H1 (cell line): ENCODE measurements around the gene ZNF681. TPM values are rescaled to one million over a fixed set of nuclear protein-coding genes. Genes with fewer than 3 reads are reported as not detected.
A peak's percentile ranks its signal among the peaks of the same experiment; 100 is the strongest.

Experiments used
- CTCF ChIA-PET: fragments of 300-600 bp; sonication (Branson Sonifier 250); formaldehyde crosslinking; loops from one replicate; lab custom pipeline; 2021; ENCODE audit not compliant: partially characterized antibody; lab: Charles Lee
- POLR2A ChIA-PET: fragments of 300-600 bp; sonication (Branson Sonifier 250); formaldehyde crosslinking; loops from one replicate; lab custom pipeline; 2021; ENCODE audit warnings: inconsistent platforms; ENCODE audit not compliant: partially characterized antibody; lab: Charles Lee
- DNase-seq, 2 experiments: peaks; one replicate each; pipeline versions ENCODE4 v3.0.0 to v3.0.0-alpha.2; 2010 to 2022; ENCODE audit warnings: low spot score in 2 of 2, low read depth in 1 of 2, mixed read lengths in 1 of 2
- FAIRE-seq: peaks from 2 replicates; lab custom pipeline; 2011; peaks lifted over from hg19 to GRCh38; lab: Jason Lieb, UNC
- H2AFZ ChIP-seq: 2 replicates; pipeline ENCODE4 v1.8.1; 2012; ENCODE audit warnings: low read length, inconsistent platforms
- H2AK5ac ChIP-seq: 2 replicates; pipeline ENCODE4 v1.6.1; 2013; ENCODE audit warnings: low read depth, low read length
- H2BK120ac ChIP-seq: replicated peaks from 2 replicates; pipeline ENCODE3; 2013; ENCODE audit warnings: low read depth, low read length, inconsistent platforms
- H2BK12ac ChIP-seq: 2 replicates; pipeline ENCODE4 v1.6.1; 2013; ENCODE audit warnings: low read depth, low read length
- H2BK15ac ChIP-seq: 2 replicates; pipeline ENCODE4 v1.6.1; 2013; ENCODE audit warnings: low read length
- H2BK20ac ChIP-seq: 2 replicates; pipeline ENCODE4 v1.6.1; 2013; ENCODE audit warnings: low read length
- H2BK5ac ChIP-seq: 2 replicates; pipeline ENCODE4 v1.6.1; 2013; ENCODE audit warnings: low read depth, low read length
- H3K14ac ChIP-seq: 2 replicates; pipeline ENCODE4 v1.6.1; 2013; ENCODE audit warnings: inconsistent platforms; ENCODE audit not compliant: insufficient read length
- H3K18ac ChIP-seq: 2 replicates; pipeline ENCODE4 v1.6.1; 2013; ENCODE audit warnings: low read length; ENCODE audit errors: extremely low read depth
- H3K23ac ChIP-seq: 2 replicates; pipeline ENCODE4 v1.6.1; 2013; ENCODE audit warnings: inconsistent platforms; ENCODE audit not compliant: insufficient read length
- H3K23me2 ChIP-seq: 2 replicates; pipeline ENCODE4 v1.6.1; 2013; ENCODE audit warnings: low read depth, low read length
- H3K27ac ChIP-seq: 2 replicates; pipeline ENCODE4 v1.6.1; 2011; ENCODE audit warnings: low read depth, low read length, inconsistent platforms
- H3K27me3 ChIP-seq, 4 experiments: replicated peaks in 1 of 4; 1 replicate in 1 of 4; 2 replicates in 3 of 4; pipeline versions ENCODE4 v1.6.1 to v1.8.1; 2011 to 2013; ENCODE audit warnings: low read length in 3 of 4, mild to moderate bottlenecking in 3 of 4, inconsistent platforms in 2 of 4, mixed read lengths in 2 of 4, moderate library complexity in 1 of 4; ENCODE audit not compliant: control insufficient read depth in 3 of 4, insufficient read depth in 3 of 4; ENCODE audit errors: extremely low read depth in 1 of 4
- H3K36me3 ChIP-seq, 4 experiments: 2 replicates each; pipeline versions ENCODE4 v1.6.1 to v1.8.1; 2011 to 2013; ENCODE audit warnings: mild to moderate bottlenecking in 4 of 4, low read length in 3 of 4, moderate library complexity in 2 of 4, control low read depth in 1 of 4, inconsistent platforms in 1 of 4; ENCODE audit not compliant: insufficient read depth in 4 of 4, control insufficient read depth in 2 of 4
- H3K4ac ChIP-seq: replicated peaks from 2 replicates; pipeline ENCODE3; 2013; ENCODE audit warnings: low read length, low read depth, mixed read lengths, inconsistent platforms; ENCODE audit not compliant: insufficient read length
- H3K4me1 ChIP-seq, 4 experiments: replicated peaks in 1 of 4; 1 replicate in 1 of 4; 2 replicates in 3 of 4; pipeline versions ENCODE4 v1.6.1 to v1.8.1; 2011 to 2013; ENCODE audit warnings: low read length in 3 of 4, inconsistent platforms in 2 of 4, mixed read lengths in 1 of 4; ENCODE audit not compliant: insufficient read depth in 4 of 4, control insufficient read depth in 3 of 4
- H3K4me2 ChIP-seq, 2 experiments: 2 replicates each; pipeline versions ENCODE4 v1.6.1 to v1.8.1; 2011 to 2013; ENCODE audit warnings: low read depth in 2 of 2, low read length in 2 of 2, control low read depth in 1 of 2, inconsistent platforms in 1 of 2, mild to moderate bottlenecking in 1 of 2; ENCODE audit not compliant: insufficient read depth in 1 of 2
- H3K4me3 ChIP-seq, 4 experiments: fragments of 200-600, 300-600 bp in 1 of 4; sonication (generic), shearing (Covaris generic), sonication (Bioruptor Twin) in 1 of 4; 2 replicates each; pipeline versions ENCODE4 v1.5.1 to v1.8.1; 2011 to 2016; ENCODE audit warnings: low read length in 4 of 4, low read depth in 3 of 4, control low read depth in 2 of 4, inconsistent platforms in 2 of 4, mild to moderate bottlenecking in 2 of 4, mixed read lengths in 1 of 4, moderate library complexity in 1 of 4; ENCODE audit not compliant: insufficient read depth in 2 of 4; ENCODE audit errors: extremely low read depth in 1 of 4
- H3K56ac ChIP-seq: replicated peaks from 2 replicates; pipeline ENCODE3; 2013; ENCODE audit warnings: low read depth, mild to moderate bottlenecking, mixed read lengths, low read length, inconsistent platforms; ENCODE audit not compliant: insufficient read length
- H3K79me1 ChIP-seq: 2 replicates; pipeline ENCODE4 v1.6.1; 2013; ENCODE audit warnings: low read depth, low read length, control low read depth
- H3K79me2 ChIP-seq, 2 experiments: 2 replicates each; pipeline versions ENCODE4 v1.6.1 to v1.8.1; 2012 to 2013; ENCODE audit warnings: low read length in 2 of 2, mild to moderate bottlenecking in 2 of 2, inconsistent platforms in 1 of 2; ENCODE audit not compliant: insufficient read depth in 2 of 2, control insufficient read depth in 1 of 2
- H3K9ac ChIP-seq, 4 experiments: replicated peaks in 1 of 4; 1 replicate in 1 of 4; 2 replicates in 3 of 4; pipeline versions ENCODE4 v1.6.1 to v1.8.1; 2011 to 2013; ENCODE audit warnings: low read depth in 3 of 4, low read length in 3 of 4, control low read depth in 2 of 4, mild to moderate bottlenecking in 2 of 4, moderate library complexity in 2 of 4, inconsistent platforms in 1 of 4; ENCODE audit errors: extremely low read depth in 1 of 4
- H3K9me3 ChIP-seq, 2 experiments: 2 replicates each; pipeline versions ENCODE4 v1.6.1 to v1.8.1; 2012 to 2013; ENCODE audit warnings: mild to moderate bottlenecking in 2 of 2, moderate library complexity in 2 of 2, control low read depth in 1 of 2, inconsistent platforms in 1 of 2, low read depth in 1 of 2, low read length in 1 of 2, mixed read lengths in 1 of 2; ENCODE audit not compliant: insufficient read depth in 2 of 2
- H4K20me1 ChIP-seq, 2 experiments: replicated peaks in 1 of 2; 2 replicates each; pipeline versions ENCODE3 to v1.8.1; 2011 to 2013; ENCODE audit warnings: inconsistent platforms in 2 of 2, low read length in 2 of 2, mild to moderate bottlenecking in 1 of 2; ENCODE audit not compliant: insufficient read depth in 2 of 2, control insufficient read depth in 1 of 2
- H4K5ac ChIP-seq: 2 replicates; pipeline ENCODE4 v1.6.1; 2013; ENCODE audit warnings: low read length, low read depth, mixed read lengths, inconsistent platforms; ENCODE audit not compliant: insufficient read length
- H4K8ac ChIP-seq: 2 replicates; pipeline ENCODE4 v1.8.0; 2013; ENCODE audit warnings: mild to moderate bottlenecking, moderate library complexity, low read length, inconsistent platforms; ENCODE audit not compliant: insufficient read depth; ENCODE audit errors: extremely low read depth
- H4K91ac ChIP-seq: replicated peaks from 2 replicates; pipeline ENCODE3; 2013; ENCODE audit warnings: low read length, mixed read lengths, inconsistent platforms; ENCODE audit not compliant: insufficient read length
- CHD1 ChIP-seq: IDR thresholded peaks from 2 replicates; pipeline ENCODE4 v1.6.1; 2012; ENCODE audit warnings: low read depth, low read length, improper control_type of control experiment
- SIRT6 ChIP-seq: IDR thresholded peaks from one replicate; pipeline ENCODE4 v1.7.1; 2012; ENCODE audit warnings: low read length, inconsistent platforms
- SIX5 ChIP-seq: IDR thresholded peaks from 2 replicates; pipeline ENCODE4 v1.6.1; 2011; ENCODE audit warnings: mild to moderate bottlenecking, low read depth, low read length
- WGBS, 2 experiments: shearing (Covaris generic) in 1 of 2; methylation state at CpG; one replicate each; pipeline versions ENCODE4 v1.1.6 to v1.1.7; 2013 to 2015; ENCODE audit warnings: low lambda C conversion rate in 2 of 2, mixed read lengths in 2 of 2, inconsistent platforms in 1 of 2, low coverage in 1 of 2, missing lambda C conversion rate in 1 of 2; ENCODE audit not compliant: insufficient replicate concordance in 2 of 2, insufficient coverage in 1 of 2, insufficient read length in 1 of 2; ENCODE audit errors: extremely low coverage in 1 of 2, missing lambda C conversion rate in 1 of 2; 5-methylcytosine and 5-hydroxymethylcytosine counted together
- polyA plus RNA-seq, 7 experiments: library from polyadenylated mRNA; depleted of rRNA in 3 of 7; stranded (reverse) in 5 of 7; unstranded in 2 of 7; fragments of >200 nt in 5 of 7; fragments of 200-250 nt in 2 of 7; gene quantifications; 1 replicate in 5 of 7; 2 replicates in 1 of 7; 4 replicates in 1 of 7; pipeline versions ENCODE4 v1.2.1 to v1.2.3, GENCODE V29; 2011 to 2013; ENCODE audit warnings: missing spikeins in 2 of 7, mixed read lengths in 2 of 7
- total RNA-seq: library from RNA; stranded (reverse); fragmentation: NEBNext Ultra II Directional; extraction: Animal tissue kit (Norgen Biotek cat#: 25700); gene quantifications from 2 replicates; pipeline ENCODE4 v1.2.1, GENCODE V29; 2021

The ZNF681 gene
- total and polyA plus RNA-seq, 2 of the 8 experiments (the other 6 are each of a cell fraction or from before 2014, with no cell fraction given) = 1.1 to 6.8 TPM

GRCh38 chr19:23764781-23765180 is 6.1 kb upstream of the ZNF681 start:
- WGBS, 2 experiments = 77% methylated on average over 3 of the region's 3 CpGs; no CpG with 5 or more reads in 1 of the 2 experiments
- Histone ChIP-seq H2AK5ac (no peak overlapping the region), H3K56ac (no peak overlapping the region), H4K20me1 (peaks cover 3 to 5% of the 10 kb centered on the region in 2 experiments), H2BK12ac (no peak overlapping the region), H2BK5ac (no peak overlapping the region), H3K4ac (no peak overlapping the region), H4K5ac (no peak overlapping the region), H3K27me3 (no peaks in the 10 kb centered on the region; a peak in 1 of 7 replicates), H3K79me2 (peaks cover 18 to 61% of the 10 kb centered on the region in 2 experiments), H3K27ac (no peak overlapping the region), H3K4me3 (peak overlapping the region in 2 of 4 experiments; percentile 8 to 80; a peak in 2 of 8 replicates), H3K9ac (no peak overlapping the region), H2BK20ac (no peak overlapping the region), H4K8ac (no peak overlapping the region), H3K4me2 (peak overlapping the region; percentile 52 to 59; a peak in 3 of 4 replicates), H3K23me2 (peaks cover 2% of the 10 kb centered on the region; the same call in 1 of the 2 replicates), H3K9me3 (peaks cover 2 to 31% of the 10 kb centered on the region in 2 experiments; a peak in 3 of 4 replicates), H3K79me1 (no peaks in the 10 kb centered on the region; the same call in 1 of the 2 replicates), H3K4me1 (no peaks in the 10 kb centered on the region; a peak in 2 of 7 replicates), H2BK15ac (no peak overlapping the region), H2AFZ (no peak overlapping the region), H3K14ac (no peak overlapping the region), H3K18ac (no peak overlapping the region), H3K23ac (no peak overlapping the region), H4K91ac (no peak overlapping the region), H2BK120ac (no peak overlapping the region), H3K36me3 (peaks cover 0 to 1% (median 0%) of the 10 kb centered on the region in 4 experiments; a peak in 1 of 8 replicates)
- TF ChIP-seq SIX5 = no peak
- no peak for TF ChIP-seq SIRT6
- no peak for TF ChIP-seq CHD1
- no peak for FAIRE-seq
- POLR2A ChIA-PET = interaction anchor here (0.7 to 1.1 kb wide), 2 partner anchors 30 to 307 kb away, joined by 3 to 4 read pairs; no protein-coding TSS in a partner anchor
- CTCF ChIA-PET = no interaction called here
- no peak for DNase-seq
